H1 (cell line): Measurements from ENCODE around the gene DOCK3.

Experiments used
- ATF2 ChIP-seq: IDR thresholded peaks from 2 replicates; pipeline ENCODE4 v1.6.1; 2012; ENCODE audit warnings: low read length, inconsistent platforms
- CHD2 ChIP-seq: IDR thresholded peaks from 2 replicates; pipeline ENCODE4 v1.6.1; 2012; ENCODE audit warnings: low read length, improper control_type of control experiment
- CREB1 ChIP-seq: IDR thresholded peaks from 2 replicates; pipeline ENCODE4 v1.6.1; 2012; ENCODE audit warnings: inconsistent platforms
- JUND ChIP-seq: IDR thresholded peaks from 2 replicates; pipeline ENCODE4 v1.6.1; 2011; ENCODE audit warnings: mild to moderate bottlenecking, improper control_type of control experiment, low read length
- POLR2A ChIP-seq, 2 experiments: IDR thresholded peaks; 1 replicate in 1 of 2; 2 replicates in 1 of 2; pipeline ENCODE4 v1.6.1; 2011; ENCODE audit warnings: low read depth in 2 of 2, low read length in 2 of 2, mild to moderate bottlenecking in 2 of 2; ENCODE audit errors: control extremely low read depth in 1 of 2
- POLR2AphosphoS5 ChIP-seq: IDR thresholded peaks from 2 replicates; pipeline ENCODE4 v1.6.1; 2011; ENCODE audit warnings: low read depth, low read length
- RBBP5 ChIP-seq: IDR thresholded peaks from 2 replicates; pipeline ENCODE4 v1.7.1; 2012; ENCODE audit warnings: low read depth, mild to moderate bottlenecking, inconsistent platforms, low read length, moderate library complexity, borderline replicate concordance
- RNF2 ChIP-seq: fragments of 200-900, 300-1000 bp; sonication (generic); IDR thresholded peaks from 2 replicates; pipeline ENCODE4 v1.7.1; 2016; ENCODE audit warnings: borderline replicate concordance, low read depth, mild to moderate bottlenecking, antibody characterized with exemption, low read length; ENCODE audit not compliant: poor library complexity, severe bottlenecking; ENCODE audit errors: missing control alignments
- SP1 ChIP-seq: IDR thresholded peaks from 2 replicates; pipeline ENCODE4 v1.6.1; 2011; ENCODE audit warnings: low read depth, low read length
- SRF ChIP-seq: IDR thresholded peaks from 2 replicates; pipeline ENCODE4 v1.6.1; 2011; ENCODE audit warnings: mild to moderate bottlenecking, low read depth, low read length, moderate library complexity
- TF ChIP-seq, protein P1 (sequence below), 3 experiments: IDR thresholded peaks; 1 replicate in 2 of 3; 2 replicates in 1 of 3; pipeline versions ENCODE4 v1.5.1 to v1.6.1; 2011; ENCODE audit warnings: low read length in 3 of 3, mild to moderate bottlenecking in 3 of 3, inconsistent platforms in 2 of 3, low read depth in 1 of 3, moderate library complexity in 1 of 3; ENCODE audit not compliant: insufficient read depth in 1 of 3; ENCODE audit errors: control extremely low read depth in 1 of 3
- TF ChIP-seq, protein P2 (sequence below): IDR thresholded peaks from 2 replicates; pipeline ENCODE4 v1.6.1; 2011; ENCODE audit warnings: low read depth, mild to moderate bottlenecking, low read length; ENCODE audit not compliant: insufficient read depth

DNA sequence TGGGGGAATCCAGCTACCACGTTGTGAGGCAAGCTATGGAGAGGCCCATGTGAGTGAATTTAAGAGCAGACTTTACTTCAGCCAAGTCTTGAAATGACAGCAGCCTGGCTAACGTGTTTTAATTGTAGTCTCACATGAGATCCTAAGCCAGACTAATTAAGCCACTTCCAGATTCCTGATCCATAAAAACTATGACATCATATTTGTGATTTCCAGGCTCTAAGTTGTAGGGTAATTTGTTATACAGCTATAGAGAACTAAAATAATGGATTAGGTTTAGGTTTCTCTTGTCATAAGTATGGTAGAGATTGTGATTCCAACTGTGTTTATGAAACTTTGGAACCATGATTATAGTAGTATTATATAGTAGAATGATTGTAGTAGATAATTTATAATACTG is 329.5 kb downstream of the DOCK3 start:
- TF ChIP-seq SRF (no peak), CREB1 (no peak), JUND (no peak), SP1 (no peak), RBBP5 (no peak), CHD2 (no peak), POLR2AphosphoS5 (no peak), POLR2A (IDR thresholded peaks at IDR 0.05; ENCODE audit: control extremely low read depth in 1 of 2, low read depth in 2 of 2, low read length in 2 of 2) (no peak), RNF2 (no peak), ATF2 (no peak)
- TF ChIP-seq, protein P1, sequence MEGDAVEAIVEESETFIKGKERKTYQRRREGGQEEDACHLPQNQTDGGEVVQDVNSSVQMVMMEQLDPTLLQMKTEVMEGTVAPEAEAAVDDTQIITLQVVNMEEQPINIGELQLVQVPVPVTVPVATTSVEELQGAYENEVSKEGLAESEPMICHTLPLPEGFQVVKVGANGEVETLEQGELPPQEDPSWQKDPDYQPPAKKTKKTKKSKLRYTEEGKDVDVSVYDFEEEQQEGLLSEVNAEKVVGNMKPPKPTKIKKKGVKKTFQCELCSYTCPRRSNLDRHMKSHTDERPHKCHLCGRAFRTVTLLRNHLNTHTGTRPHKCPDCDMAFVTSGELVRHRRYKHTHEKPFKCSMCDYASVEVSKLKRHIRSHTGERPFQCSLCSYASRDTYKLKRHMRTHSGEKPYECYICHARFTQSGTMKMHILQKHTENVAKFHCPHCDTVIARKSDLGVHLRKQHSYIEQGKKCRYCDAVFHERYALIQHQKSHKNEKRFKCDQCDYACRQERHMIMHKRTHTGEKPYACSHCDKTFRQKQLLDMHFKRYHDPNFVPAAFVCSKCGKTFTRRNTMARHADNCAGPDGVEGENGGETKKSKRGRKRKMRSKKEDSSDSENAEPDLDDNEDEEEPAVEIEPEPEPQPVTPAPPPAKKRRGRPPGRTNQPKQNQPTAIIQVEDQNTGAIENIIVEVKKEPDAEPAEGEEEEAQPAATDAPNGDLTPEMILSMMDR (IDR thresholded peaks at IDR 0.05; ENCODE audit: control extremely low read depth in 1 of 3, insufficient read depth in 1 of 3, low read depth in 1 of 3, low read length in 3 of 3) = no peak
- TF ChIP-seq, protein P2, sequence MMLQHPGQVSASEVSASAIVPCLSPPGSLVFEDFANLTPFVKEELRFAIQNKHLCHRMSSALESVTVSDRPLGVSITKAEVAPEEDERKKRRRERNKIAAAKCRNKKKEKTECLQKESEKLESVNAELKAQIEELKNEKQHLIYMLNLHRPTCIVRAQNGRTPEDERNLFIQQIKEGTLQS = no peak
